ENCODE measurements around the gene PRR33. TPM values are rescaled to one million over a fixed set of nuclear protein-coding genes. Genes with fewer than 3 reads are reported as not detected.
"Not testable (repeated sequence)": the region's sequence is repeated elsewhere in the genome, so short reads cannot be mapped to it uniquely, and the experiment has no call there.

Gene PRR33
- total RNA-seq, 1 donor from 2014 or later: not detected

- Histone ChIP-seq H3K4me3 (no peak overlapping the region), H3K36me3 (peaks cover 0 to 40% of the 10 kb centered on the region in 2 donors)
Observed at GRCh38 chr11:1887451-1888346, 4.0 kb downstream of the PRR33 start.

DNA sequence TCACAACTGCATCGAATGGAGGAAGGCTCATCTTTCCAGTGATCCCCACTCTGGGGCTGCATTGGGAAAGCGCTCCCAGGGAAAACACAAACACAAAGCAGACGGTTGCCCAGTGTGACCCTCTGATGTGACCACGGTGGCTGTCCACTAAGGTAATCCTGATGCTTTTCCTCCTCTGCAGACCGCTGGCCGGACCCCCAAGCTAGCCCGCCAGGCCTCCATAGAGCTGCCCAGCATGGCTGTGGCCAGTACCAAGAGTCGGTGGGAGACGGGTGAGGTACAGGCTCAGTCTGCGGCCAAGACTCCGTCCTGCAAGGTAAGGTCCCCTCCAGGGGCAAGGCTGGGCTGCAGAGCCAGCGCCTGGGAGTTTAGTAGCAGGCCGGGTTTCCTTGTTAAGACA, 5.1 kb downstream of the PRR33 start:
- intact Hi-C loops (cut with DNase I): not testable (repeated sequence)

More at GRCh38 chr11:1887451-1888346, 4.0 kb downstream of the PRR33 start:
- no peak for TF ChIP-seq POLR2A (IDR thresholded peaks at IDR 0.05)
- no peak for TF ChIP-seq POLR2AphosphoS5 (IDR thresholded peaks at IDR 0.05; ENCODE audit: insufficient read depth in 1 of 2, low read depth in 1 of 2)
- TF ChIP-seq, protein P1, sequence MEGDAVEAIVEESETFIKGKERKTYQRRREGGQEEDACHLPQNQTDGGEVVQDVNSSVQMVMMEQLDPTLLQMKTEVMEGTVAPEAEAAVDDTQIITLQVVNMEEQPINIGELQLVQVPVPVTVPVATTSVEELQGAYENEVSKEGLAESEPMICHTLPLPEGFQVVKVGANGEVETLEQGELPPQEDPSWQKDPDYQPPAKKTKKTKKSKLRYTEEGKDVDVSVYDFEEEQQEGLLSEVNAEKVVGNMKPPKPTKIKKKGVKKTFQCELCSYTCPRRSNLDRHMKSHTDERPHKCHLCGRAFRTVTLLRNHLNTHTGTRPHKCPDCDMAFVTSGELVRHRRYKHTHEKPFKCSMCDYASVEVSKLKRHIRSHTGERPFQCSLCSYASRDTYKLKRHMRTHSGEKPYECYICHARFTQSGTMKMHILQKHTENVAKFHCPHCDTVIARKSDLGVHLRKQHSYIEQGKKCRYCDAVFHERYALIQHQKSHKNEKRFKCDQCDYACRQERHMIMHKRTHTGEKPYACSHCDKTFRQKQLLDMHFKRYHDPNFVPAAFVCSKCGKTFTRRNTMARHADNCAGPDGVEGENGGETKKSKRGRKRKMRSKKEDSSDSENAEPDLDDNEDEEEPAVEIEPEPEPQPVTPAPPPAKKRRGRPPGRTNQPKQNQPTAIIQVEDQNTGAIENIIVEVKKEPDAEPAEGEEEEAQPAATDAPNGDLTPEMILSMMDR (IDR thresholded peaks at IDR 0.05): no peak
- Histone ChIP-seq H3K9me3 (no peaks in the 10 kb centered on the region), H3K27me3 (no peaks in the 10 kb centered on the region), H3K4me1 (peaks cover 30% of the 10 kb centered on the region), H3K27ac (peak overlapping the region; percentile 64)
- intact Hi-C loops (cut with DNase I): no loop called here
- no peak for DNase-seq (ENCODE audit: extremely low spot score in 2 of 2)

GRCh38 chr11:1884303-1884700, 7.4 kb downstream of the PRR33 start:
- no peak overlapping the region for H3K27ac ChIP-seq
- peaks cover 56% of the 10 kb centered on the region for H3K4me1 ChIP-seq
- no peak for DNase-seq (ENCODE audit: extremely low spot score in 2 of 2)
- no peaks in the 10 kb centered on the region for H3K27me3 ChIP-seq
- intact Hi-C loops (cut with DNase I): loop anchor here (5.0 kb wide), 1 partner anchor 268 kb away; no protein-coding TSS in a partner anchor
- H3K9me3 ChIP-seq: no peaks in the 10 kb centered on the region
- peaks cover 0 to 40% of the 10 kb centered on the region in 2 donors for H3K36me3 ChIP-seq
- H3K4me3 ChIP-seq: no peak overlapping the region
- TF ChIP-seq POLR2A (IDR thresholded peaks at IDR 0.05) (no peak), POLR2AphosphoS5 (IDR thresholded peaks at IDR 0.05; ENCODE audit: insufficient read depth in 1 of 2, low read depth in 1 of 2) (no peak)
- TF ChIP-seq, protein P1 (IDR thresholded peaks at IDR 0.05): no peak

More for the DNA sequence above, 5.1 kb downstream of the PRR33 start:
- not testable (repeated sequence) for H3K4me3 ChIP-seq; H3K27ac ChIP-seq; H3K9me3 ChIP-seq; DNase-seq (ENCODE audit: extremely low spot score in 2 of 2); H3K27me3 ChIP-seq
- peaks cover 42% of the 10 kb centered on the region for H3K4me1 ChIP-seq
- H3K36me3 ChIP-seq: peaks cover 0 to 40% of the 10 kb centered on the region in 2 donors

GRCh38 chr11:1883346-1884302, 8.1 kb downstream of the PRR33 start:
- H3K4me3 ChIP-seq: no peak overlapping the region
- intact Hi-C loops (cut with DNase I): loop anchor here (5.0 kb wide), 1 partner anchor 269 kb away; no protein-coding TSS in a partner anchor
- DNase-seq (ENCODE audit: extremely low spot score in 2 of 2): no peak
- H3K27me3 ChIP-seq: no peaks in the 10 kb centered on the region
- H3K27ac ChIP-seq: peak overlapping the region; percentile 96
- no peaks in the 10 kb centered on the region for H3K9me3 ChIP-seq
- peaks cover 0 to 40% of the 10 kb centered on the region in 2 donors for H3K36me3 ChIP-seq
- TF ChIP-seq POLR2A (IDR thresholded peaks at IDR 0.05) (no peak), POLR2AphosphoS5 (IDR thresholded peaks at IDR 0.05; ENCODE audit: insufficient read depth in 1 of 2, low read depth in 1 of 2) (no peak)
- H3K4me1 ChIP-seq: peaks cover 56% of the 10 kb centered on the region

DNA sequence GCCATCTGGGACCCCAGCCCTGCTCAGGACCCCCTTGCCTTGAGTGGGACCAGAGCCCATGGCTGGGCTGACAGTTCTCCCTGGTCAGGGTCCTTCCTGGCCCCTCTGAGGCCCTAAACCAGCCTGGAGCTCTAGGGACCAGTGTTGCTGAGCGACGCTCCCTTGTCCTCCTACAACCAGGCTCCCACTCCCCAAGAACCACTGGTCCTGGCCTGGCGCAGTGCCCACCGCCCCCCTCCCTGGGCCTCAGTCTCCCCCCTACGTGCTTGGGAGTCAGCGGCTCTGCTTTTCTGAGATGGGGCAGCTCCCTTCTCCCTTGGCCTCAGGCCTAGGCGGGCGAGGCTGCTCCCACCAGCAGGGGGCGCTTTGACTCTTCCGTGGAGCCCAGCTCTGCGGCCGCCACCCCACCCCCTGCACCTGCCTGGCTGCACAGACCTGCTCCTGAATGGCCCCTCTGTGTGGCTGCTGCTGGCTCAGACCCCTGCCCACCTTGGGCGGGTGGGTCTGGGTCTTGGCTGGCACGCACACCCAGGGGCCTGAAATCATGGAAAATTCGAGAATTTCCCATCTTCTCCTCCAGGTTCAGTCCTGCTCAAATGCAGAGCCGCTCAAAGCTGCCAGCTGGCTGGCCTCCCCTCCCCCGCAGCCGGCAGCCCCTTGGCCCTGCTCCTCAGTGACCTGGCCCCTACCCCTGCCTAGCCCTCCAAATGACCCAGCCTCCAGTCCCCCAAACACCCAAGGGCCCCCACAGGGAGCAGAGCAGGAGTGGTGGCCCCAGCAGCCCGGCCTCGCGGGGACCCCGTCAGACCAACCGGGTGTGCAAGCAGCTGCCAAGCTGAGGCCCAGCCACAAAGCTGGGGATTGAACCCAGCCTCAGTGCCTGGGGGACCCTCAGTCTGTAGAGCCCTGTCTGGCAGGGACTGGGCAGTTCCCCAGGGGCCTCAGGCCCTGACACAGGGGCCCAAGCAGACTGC, 9.1 kb downstream of the PRR33 start:
- Histone ChIP-seq H3K36me3 (peaks cover 0 to 35% of the 10 kb centered on the region in 2 donors), H3K4me1 (peaks cover 56% of the 10 kb centered on the region), H3K27me3 (no peaks in the 10 kb centered on the region), H3K4me3 (no peak overlapping the region), H3K9me3 (no peaks in the 10 kb centered on the region), H3K27ac (peak overlapping the region; percentile 96)
- peak in 1 of 2 donors; percentile 91 for DNase-seq (ENCODE audit: extremely low spot score in 2 of 2)
- TF ChIP-seq POLR2AphosphoS5 (IDR thresholded peaks at IDR 0.05; ENCODE audit: insufficient read depth in 1 of 2, low read depth in 1 of 2): peak; percentile 46
- TF ChIP-seq, protein P1 (IDR thresholded peaks at IDR 0.05): peak; percentile 84 to 94 (median 89)
- no peak for TF ChIP-seq POLR2A (IDR thresholded peaks at IDR 0.05)
- intact Hi-C loops (cut with DNase I): loop anchor here (5.0 kb wide), 1 partner anchor 270 kb away; no protein-coding TSS in a partner anchor
